BJ (cell line): ENCODE measurements around the gene EPHB2. TPM values are rescaled to one million over a fixed set of nuclear protein-coding genes. Genes with fewer than 3 reads are reported as not detected.

ENCODE experiments used
- CTCF ChIA-PET: fragments of 350-600 bp; formaldehyde crosslinking; extraction: SDS; loops from one replicate; lab custom pipeline; 2021; ENCODE audit warnings: antibody characterized with exemption, inconsistent platforms; lab: Yijun Ruan, JAX
- POLR2A ChIA-PET: fragments of 300-600 bp; sonication (Branson Sonifier 250); formaldehyde crosslinking; extraction: SDS; loops from one replicate; lab custom pipeline; 2021; ENCODE audit warnings: antibody characterized with exemption; lab: Charles Lee
- DNase-seq: peaks from one replicate; pipeline ENCODE4 v3.0.0-alpha.2; 2011; ENCODE audit warnings: low read depth
- H3K27me3 ChIP-seq: 2 replicates; pipeline ENCODE4 v1.6.0; 2011; ENCODE audit warnings: low read length; ENCODE audit not compliant: control insufficient read depth, insufficient read depth
- H3K36me3 ChIP-seq: 2 replicates; pipeline ENCODE4 v1.5.1; 2011; ENCODE audit warnings: low read length; ENCODE audit not compliant: control insufficient read depth, insufficient read depth
- H3K4me3 ChIP-seq: 2 replicates; pipeline ENCODE4 v1.5.1; 2011; ENCODE audit warnings: low read depth, mild to moderate bottlenecking, control low read depth, low read length
- polyA plus RNA-seq: library from polyadenylated mRNA; depleted of rRNA; stranded (reverse); fragments of >200 nt; gene quantifications from 2 replicates; pipeline ENCODE4 v1.2.3, GENCODE V29; 2011
- TF ChIP-seq, protein P1 (sequence below): IDR thresholded peaks from 2 replicates; pipeline ENCODE4 v1.5.1; 2011; ENCODE audit warnings: low read depth, mild to moderate bottlenecking, control low read depth, inconsistent platforms, low read length, moderate library complexity; ENCODE audit not compliant: insufficient read depth

EPHB2 gene
- polyA plus RNA-seq, 1 experiment: 8.7 TPM

GRCh38 chr1:22870201-22870871, 159.7 kb downstream of the EPHB2 start:
- Histone ChIP-seq H3K27me3 (no peaks in the 10 kb centered on the region), H3K36me3 (no peaks in the 10 kb centered on the region; the same call in 1 of the 2 replicates), H3K4me3 (no peak overlapping the region)
- ChIA-PET CTCF (interaction anchor here (2.7 kb wide), 1 partner anchor 9 kb away, joined by 26 read pairs; no protein-coding TSS in a partner anchor), POLR2A (no interaction called here)
- no peak for DNase-seq
- TF ChIP-seq, protein P1, sequence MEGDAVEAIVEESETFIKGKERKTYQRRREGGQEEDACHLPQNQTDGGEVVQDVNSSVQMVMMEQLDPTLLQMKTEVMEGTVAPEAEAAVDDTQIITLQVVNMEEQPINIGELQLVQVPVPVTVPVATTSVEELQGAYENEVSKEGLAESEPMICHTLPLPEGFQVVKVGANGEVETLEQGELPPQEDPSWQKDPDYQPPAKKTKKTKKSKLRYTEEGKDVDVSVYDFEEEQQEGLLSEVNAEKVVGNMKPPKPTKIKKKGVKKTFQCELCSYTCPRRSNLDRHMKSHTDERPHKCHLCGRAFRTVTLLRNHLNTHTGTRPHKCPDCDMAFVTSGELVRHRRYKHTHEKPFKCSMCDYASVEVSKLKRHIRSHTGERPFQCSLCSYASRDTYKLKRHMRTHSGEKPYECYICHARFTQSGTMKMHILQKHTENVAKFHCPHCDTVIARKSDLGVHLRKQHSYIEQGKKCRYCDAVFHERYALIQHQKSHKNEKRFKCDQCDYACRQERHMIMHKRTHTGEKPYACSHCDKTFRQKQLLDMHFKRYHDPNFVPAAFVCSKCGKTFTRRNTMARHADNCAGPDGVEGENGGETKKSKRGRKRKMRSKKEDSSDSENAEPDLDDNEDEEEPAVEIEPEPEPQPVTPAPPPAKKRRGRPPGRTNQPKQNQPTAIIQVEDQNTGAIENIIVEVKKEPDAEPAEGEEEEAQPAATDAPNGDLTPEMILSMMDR: no peak

DNA sequence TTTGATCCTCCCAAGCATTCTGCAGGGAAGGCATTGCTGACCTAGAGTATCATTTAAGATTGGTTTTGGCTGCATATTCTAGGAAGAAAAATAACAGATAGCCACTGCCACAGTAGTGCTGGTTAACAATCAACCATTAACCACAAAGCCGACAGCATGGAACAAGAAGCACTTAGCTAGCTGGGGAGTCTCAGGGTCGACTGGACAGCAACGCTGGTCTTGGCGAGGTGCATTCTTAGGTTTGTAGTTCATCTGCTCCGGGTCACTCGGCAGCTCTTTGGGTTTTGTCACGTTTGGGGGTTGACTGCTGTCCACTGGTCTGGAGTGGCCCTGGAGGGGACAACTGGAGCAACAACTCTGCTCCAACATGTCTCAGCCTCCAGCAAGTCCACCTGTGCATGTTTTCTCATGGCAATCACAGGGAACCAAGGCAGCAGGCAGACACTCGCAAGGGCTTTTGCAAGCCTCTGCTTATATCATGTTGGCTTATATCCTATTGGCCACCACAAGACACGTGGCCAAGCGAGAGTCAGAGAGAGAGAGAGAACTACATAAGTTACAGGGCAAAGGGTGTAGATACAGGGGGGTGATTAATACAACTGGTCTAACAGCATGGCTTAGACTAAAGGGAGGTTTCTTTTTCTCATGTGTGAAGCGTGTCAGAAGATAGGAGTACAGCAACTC, 162.5 kb downstream of the EPHB2 start:
- TF ChIP-seq, protein P1: no peak
- no peak overlapping the region for H3K4me3 ChIP-seq
- H3K27me3 ChIP-seq: no peaks in the 10 kb centered on the region
- ChIA-PET POLR2A (no interaction called here), CTCF (interaction anchor here (1.4 kb wide), 1 partner anchor 11 kb away, joined by 3 read pairs; no protein-coding TSS in a partner anchor)
- no peaks in the 10 kb centered on the region; the same call in 1 of the 2 replicates for H3K36me3 ChIP-seq
- DNase-seq: no peak

DNA sequence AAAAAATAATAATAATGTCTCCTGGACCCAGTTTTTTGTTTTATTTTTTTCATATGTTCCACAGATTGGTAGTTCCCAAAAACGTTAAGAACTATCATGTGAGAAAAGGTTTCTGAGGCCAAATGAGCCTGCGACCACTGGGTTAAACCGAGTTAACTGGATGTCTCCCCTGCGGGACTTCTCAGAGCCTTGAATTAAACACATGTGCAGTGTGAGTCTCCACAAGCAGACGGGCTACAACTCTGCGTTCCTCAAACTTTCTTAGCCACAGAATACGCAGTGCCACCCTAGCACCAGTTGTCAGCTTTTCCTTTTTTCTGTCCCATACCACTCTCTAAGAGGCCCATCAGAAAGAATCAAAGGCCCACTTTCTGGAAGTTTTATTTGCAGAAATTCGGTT, 164.1 kb downstream of the EPHB2 start:
- no peak for DNase-seq
- H3K27me3 ChIP-seq: no peaks in the 10 kb centered on the region
- ChIA-PET CTCF (interaction anchor here (1.9 to 5.9 kb wide), 2 partner anchors 11 to 13 kb away, joined by 5 to 42 read pairs; no protein-coding TSS in a partner anchor), POLR2A (no interaction called here)
- TF ChIP-seq, protein P1: no peak
- H3K4me3 ChIP-seq: no peak overlapping the region
- no peaks in the 10 kb centered on the region; the same call in 1 of the 2 replicates for H3K36me3 ChIP-seq

GRCh38 chr1:22875241-22875640, 164.6 kb downstream of the EPHB2 start:
- no peak for DNase-seq
- Histone ChIP-seq H3K27me3 (no peaks in the 10 kb centered on the region), H3K4me3 (no peak overlapping the region), H3K36me3 (no peaks in the 10 kb centered on the region; the same call in 1 of the 2 replicates)
- POLR2A ChIA-PET: no interaction called here
- TF ChIP-seq, protein P1: no peak
- CTCF ChIA-PET: interaction anchor here (1.9 to 5.9 kb wide), 2 partner anchors 10 to 14 kb away, joined by 5 to 42 read pairs; no protein-coding TSS in a partner anchor

DNA sequence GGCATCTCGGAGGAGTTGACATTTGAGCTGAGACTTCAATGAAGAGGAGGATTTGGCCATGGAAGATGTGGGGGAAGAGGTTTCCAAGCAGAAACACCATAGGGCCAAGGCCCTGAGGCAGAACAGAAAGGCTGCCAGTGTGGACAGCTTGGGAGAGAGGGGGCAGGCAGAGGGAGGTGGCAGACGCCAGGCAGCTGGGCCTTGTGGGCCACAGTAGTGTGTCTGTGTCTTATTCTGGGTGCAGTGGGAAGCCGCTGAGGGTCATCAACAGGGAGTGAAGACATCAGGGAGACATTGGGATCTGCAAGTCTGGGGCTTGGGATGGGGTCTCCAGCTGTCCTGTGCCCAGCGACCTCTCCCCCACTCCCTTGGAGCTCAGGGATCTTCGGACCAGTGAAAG, 165.2 kb downstream of the EPHB2 start:
- Histone ChIP-seq H3K36me3 (no peaks in the 10 kb centered on the region; the same call in 1 of the 2 replicates), H3K27me3 (no peaks in the 10 kb centered on the region), H3K4me3 (no peak overlapping the region)
- CTCF ChIA-PET: interaction anchor here (1.9 to 5.9 kb wide), 2 partner anchors 10 to 14 kb away, joined by 5 to 42 read pairs; no protein-coding TSS in a partner anchor
- POLR2A ChIA-PET: no interaction called here
- TF ChIP-seq, protein P1: no peak
- no peak for DNase-seq
